DOHH2 (cell line): Measurements from ENCODE around the gene TIGD1.

Experiments
- EZH2phosphoT487 ChIP-seq: fragments of 200-600 bp; sonication (generic); IDR thresholded peaks from 2 replicates; pipeline ENCODE4 v1.6.1; 2017; ENCODE audit warnings: borderline replicate concordance, mild to moderate bottlenecking, antibody characterized with exemption, low read length, moderate library complexity, mixed read lengths
- TF ChIP-seq, protein P1 (sequence below): fragments of 200-600 bp; sonication (generic); IDR thresholded peaks from one replicate; pipeline ENCODE4 v1.5.1; 2014; ENCODE audit warnings: antibody characterized with exemption, mild to moderate bottlenecking, low read depth, low read length; ENCODE audit not compliant: poor library complexity, severe bottlenecking

DNA sequence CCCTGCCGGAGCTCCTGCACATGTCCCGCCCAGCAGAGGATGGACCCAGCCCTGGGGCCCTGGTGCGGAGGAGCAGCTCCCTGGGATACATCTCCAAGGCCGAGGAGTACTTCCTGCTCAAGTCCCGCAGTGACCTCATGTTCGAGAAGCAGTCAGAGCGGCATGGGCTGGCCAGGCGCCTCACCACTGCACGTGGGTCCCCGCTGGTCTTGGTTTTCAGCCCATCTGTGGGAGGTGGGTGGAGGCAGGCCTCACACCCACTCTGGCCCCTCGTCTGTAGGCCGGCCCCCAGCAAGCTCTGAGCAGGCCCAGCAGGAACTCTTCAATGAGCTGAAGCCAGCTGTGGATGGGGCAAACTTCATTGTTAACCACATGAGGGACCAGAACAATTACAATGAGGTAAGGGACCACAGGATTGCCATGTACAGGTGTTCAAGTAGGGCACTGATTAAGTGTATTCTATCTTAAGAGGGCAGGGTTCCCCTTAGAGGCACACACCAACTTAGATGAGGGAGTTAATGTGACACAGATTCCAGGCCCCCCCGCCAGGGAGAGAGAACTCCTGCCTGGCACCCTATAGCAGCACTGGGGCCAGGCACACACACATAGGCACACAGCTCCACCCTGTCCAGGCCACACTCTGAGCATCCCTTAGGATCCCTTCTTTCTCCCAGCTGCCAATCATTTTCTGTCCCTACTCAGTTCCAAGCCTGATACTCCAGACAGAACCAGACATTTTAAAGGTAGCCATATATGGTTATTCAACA, 16.2 kb downstream of the TIGD1 start:
- TF ChIP-seq, protein P1, sequence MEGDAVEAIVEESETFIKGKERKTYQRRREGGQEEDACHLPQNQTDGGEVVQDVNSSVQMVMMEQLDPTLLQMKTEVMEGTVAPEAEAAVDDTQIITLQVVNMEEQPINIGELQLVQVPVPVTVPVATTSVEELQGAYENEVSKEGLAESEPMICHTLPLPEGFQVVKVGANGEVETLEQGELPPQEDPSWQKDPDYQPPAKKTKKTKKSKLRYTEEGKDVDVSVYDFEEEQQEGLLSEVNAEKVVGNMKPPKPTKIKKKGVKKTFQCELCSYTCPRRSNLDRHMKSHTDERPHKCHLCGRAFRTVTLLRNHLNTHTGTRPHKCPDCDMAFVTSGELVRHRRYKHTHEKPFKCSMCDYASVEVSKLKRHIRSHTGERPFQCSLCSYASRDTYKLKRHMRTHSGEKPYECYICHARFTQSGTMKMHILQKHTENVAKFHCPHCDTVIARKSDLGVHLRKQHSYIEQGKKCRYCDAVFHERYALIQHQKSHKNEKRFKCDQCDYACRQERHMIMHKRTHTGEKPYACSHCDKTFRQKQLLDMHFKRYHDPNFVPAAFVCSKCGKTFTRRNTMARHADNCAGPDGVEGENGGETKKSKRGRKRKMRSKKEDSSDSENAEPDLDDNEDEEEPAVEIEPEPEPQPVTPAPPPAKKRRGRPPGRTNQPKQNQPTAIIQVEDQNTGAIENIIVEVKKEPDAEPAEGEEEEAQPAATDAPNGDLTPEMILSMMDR: no peak
- TF ChIP-seq EZH2phosphoT487: no peak
